DMS53 treated with DMSO at 0.1 percent for 48 hours (cell line): Measurements from ENCODE around the gene DSC1.

Experiments used
- DNase-seq: peaks from one replicate; lab custom pipeline; 2025; ENCODE audit not compliant: unreplicated experiment; lab: John Stamatoyannopoulos, UW

DSC1 gene

DNA sequence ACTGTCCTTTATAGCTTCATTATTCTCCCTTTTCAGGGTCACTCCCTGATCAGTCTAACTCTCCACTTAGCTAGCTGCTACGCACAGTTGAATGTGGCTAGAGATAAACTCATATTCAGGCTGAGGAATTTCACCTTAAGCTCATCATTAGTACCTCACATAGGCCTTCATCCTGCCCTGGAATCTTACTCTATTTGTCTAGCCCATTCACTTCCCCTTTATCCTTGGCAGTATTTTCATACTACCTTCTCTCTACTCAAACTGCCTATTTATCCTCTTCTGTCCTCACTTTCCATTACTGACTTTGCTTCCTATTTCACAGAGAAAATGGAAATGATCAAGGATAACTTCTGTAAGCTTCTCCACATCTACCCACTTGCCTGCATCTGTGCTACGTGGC lies 49.9 kb downstream of the DSC1 start:
- no peak for DNase-seq

DNA sequence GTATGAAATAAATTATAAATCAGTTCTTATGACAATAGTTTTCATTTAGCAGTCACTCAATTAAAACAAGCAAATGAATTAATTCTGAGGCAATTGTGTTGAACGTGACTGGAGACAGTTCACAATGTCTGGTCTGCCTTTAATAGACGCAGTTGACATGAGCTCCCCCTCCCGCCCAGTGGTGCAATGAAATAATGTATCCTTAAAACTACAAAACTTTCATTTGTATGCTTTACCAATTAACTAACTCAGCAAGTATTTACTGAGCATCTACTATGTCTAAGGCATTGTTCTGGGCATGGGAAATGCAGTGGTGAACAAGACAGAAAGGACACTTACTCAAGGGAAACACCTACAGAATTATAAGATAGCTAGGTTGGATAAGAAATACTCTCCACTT lies 56.9 kb downstream of the DSC1 start:
- DNase-seq: no peak

DNA sequence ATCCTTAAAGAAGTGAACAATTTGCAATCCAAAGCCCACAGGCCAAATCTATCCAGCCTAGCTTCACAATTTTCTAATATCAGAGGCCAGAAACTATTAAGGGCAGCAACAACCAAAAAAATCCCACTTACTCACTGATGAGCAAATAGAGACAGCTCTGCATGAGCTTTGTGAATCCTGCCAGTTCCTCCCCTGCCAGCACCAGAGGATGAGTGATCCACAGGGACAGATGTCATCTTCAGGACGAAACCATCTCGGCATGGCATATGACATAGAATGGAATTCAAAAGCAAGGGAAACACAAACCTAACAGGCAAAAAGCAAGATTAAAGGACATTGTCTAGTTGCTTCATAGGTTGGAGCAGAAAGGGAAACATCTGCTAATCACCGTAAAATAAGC lies 58.2 kb downstream of the DSC1 start:
- DNase-seq: no peak

DNA sequence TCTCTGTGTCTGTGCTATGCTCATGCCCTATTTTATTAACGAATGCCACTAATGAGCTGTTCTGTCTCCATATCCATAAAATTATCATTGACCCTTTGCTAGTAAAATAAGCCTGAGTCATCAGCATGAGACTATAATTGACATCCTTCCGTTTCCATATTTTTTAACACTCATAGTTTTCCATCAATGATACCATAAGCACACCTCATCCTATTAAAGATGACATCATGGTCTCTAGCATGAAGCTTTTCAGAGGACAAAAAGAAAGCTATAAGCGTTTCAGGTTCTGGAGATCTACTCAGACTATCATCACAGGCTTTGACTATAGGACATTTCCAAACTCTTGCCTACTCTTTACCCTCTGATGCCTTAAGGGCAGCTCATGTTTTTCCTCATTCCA lies 59.2 kb downstream of the DSC1 start:
- DNase-seq: no peak

DNA sequence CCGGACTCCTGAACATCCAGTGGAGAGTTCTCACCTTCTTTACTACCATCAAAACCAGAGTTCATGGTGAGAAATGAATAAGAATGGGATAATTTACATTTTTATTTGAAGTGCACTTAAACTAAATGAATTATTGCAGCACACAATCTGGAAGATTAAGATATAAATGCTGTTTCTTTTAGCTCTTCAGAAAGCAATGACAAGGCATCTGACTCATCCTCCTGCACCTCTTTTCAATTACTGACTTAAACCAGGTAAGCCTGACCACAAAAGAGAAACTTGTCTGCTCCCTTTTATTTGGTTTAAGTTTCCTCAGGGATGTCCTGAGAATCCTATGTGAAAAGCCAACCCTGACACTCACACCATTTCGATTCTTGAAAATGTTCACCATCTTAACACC lies 59.7 kb downstream of the DSC1 start:
- DNase-seq: no peak

DNA sequence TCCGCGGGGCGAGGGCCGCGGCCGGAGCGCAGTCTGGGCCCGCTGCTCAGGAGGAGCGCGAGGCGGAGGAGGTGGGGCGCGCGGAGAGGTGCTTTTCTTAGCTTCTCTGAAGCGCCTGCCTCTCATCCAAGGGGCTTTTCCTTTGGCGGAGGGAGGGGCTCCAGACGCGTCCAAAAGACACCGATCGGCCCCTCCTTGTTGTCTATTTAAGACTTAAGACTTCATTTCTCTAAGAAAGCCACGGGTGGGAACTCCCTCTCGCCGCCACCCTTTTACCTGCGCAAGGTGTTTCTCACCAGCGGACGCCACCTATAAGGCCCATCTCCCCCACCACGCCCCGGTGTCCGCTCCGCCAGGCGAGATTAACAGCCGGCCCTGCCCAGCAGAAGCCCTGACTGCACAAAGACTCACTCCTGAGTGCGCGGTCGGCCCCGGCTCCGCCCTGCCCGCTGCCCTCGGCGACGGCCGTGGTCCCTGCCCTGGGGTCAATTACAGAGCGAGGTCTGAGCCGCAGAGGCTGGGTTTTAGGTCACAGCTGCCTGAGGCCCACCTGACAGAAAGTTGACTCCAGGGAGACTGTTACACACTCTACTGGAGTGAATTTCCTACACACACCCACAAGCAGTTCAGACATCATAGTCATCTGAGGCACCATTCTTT lies 60.5 kb downstream of the DSC1 start, which contains the start of gene DSC2:
Gene DSC2 (minus strand): TSS at position 397 of the 660 bp plus-strand sequence. CDS start 450 bp downstream, outside the sequence.
- DNase-seq: peak; percentile 19

DNA sequence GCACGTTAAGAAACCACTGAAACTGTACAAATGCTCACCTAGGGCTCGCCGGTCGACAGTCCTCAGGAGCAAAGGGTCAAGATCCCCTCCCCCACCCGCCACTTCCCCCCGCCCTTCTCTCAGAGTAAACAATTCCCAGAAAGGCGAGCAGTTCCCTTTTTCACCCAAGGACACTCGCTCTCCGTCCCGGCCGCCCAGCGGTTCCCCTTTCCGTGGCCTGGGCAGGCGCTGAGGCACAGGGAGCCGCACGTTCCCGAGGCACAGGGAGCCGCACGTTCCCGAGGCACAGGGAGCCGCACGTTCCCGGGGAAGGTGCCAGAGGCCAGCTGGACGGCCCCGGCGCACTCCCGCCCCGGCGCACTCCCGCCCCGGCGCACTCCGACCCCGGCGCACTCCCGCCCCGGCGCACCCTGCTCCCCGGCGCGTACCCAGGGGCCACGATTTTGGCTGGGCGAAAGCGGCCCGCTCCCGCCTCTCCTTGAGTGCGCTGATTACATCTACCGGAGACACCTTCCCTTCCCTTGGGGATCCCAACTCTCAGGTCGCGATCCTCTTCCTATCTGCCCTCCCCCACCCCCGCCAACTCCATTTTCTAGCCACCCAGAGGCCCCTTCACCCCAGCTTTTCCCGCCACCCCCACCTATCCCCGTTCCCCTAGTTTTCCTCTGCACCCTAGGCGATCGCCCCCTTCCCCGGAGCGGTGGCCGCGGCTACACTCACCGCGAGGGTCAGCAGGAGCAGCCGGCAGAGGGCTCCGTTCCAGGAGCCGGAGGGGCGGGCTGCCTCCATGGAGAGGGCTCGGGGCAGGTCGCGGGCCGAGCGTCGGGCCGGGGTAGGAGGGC lies 61.3 kb downstream of the DSC1 start:
- peak; percentile 16 for DNase-seq

DNA sequence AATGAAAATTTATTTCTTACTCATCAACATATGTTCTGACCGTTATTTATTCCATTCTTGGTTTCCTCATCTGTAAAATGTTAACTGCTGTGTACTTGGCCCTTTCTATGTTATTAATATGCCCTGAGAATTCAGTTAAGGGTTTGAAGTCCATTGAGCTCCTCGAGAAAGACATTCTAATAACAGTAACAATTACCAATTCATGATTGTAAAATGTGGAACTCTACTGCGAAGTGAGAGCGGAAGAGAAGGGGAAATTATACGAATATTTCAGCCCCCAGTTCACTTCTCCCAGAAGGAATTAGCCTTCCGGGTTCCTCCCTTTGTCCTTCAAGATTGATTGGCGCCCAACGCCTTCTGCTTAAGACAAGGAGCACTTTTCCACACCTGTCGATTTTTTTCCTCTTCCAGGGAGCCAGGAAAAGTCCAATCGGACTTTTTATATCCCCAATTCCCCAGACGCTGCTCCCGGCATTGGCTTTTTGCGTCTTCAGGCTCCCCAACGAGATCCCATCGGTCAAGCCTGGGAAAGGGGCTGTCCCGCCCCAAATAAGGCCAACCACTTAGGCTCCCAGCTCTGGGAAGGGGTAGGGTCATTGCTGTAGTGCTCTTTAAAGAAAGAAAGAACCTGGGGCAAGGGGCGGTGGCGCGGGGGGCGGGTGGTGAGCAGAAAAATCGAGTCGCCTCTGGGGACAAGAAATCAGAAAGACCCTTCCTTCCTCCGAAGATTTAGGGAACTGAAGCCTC lies 62.0 kb downstream of the DSC1 start:
- DNase-seq: no peak

DNA sequence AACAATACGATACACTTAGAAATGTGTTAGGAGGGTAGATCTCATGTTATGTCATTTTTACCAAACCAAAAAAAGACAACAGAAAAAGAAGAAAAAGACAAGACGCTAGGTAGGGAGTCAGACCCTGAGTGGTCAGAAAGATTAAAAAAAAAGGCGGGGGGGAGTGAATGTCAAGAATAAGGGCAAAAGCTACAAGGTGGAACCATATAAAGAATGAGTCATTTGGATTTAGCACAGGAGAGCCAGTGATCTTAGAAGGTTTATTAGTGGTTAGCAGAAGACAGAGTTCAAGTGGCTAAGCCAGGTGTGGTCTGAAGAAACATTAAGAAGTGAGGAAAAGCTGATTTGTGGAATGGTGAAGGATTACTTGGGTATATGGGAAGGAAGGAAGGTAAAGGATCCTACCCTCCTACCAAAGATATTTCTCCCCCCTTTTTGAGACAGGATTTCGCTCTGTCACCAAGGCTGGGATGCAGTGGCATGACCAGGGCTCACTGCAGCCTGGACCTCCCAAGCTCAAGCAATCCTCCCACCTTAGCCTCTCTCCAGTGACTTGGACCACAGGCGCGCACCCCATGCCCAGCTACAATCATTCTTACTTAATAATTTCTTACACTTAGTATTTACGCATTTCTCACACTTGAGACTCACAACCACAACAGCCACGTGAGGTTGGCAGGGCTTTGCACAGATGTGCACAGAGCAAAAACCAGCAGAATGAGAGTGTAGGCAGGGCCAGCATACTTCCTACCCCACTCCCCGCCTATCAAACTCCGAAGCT lies 63.0 kb downstream of the DSC1 start:
- DNase-seq: no peak

DNA sequence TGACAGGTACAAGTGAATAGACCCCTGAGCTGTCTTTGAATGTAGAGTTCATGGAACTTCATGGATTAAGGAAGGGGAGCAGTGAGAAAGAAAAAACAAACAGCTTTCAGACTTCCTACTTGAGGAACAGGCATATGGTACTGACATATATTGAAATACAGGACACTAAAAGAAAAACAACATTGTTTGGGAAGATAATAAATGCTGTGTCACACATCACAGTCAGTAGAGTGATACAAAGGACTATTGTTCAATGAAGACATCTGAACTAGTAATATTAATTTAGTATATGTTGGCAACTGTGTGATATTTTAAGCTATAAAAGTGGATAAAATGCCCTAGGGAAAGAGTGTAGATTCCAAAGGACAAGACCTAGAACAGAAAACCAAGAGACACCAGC lies 63.8 kb downstream of the DSC1 start:
- DNase-seq: no peak

DNA sequence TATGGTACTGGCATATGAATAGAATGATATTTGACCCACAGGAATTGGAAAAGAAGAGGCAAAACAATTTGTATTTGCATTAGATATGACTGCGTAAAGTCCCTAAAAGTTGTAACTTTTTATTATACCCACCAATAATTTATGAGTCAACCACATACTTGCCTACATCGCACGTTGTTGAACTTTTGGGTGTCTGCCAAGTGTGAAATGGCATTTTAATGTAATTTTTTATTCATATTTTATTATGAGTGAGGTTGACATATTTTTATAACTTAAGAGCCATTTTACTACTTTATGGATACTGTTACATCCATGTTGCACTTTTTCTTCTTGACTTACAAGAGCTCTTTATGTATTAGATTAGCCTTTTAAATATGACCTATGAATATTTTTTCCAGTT lies 65.0 kb downstream of the DSC1 start:
- DNase-seq: no peak

DNA sequence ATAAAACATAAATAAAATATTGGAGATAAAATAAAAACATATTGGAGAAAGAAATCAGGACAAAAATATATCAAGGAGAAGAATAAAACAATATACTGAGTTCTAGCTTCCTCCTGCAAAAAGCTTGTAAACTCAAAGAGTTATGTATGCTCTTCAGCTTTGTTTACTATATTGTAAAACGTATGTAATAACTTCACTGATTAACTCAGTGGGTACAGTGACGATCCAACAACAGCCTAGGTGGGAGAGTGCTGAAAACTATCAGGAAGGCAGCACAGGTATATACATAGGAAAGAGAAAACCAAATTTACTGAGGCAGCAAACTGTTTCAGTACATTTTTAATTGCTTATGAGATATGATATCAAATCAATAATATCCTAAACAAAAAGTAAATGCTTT lies 68.8 kb downstream of the DSC1 start:
- DNase-seq: no peak

DNA sequence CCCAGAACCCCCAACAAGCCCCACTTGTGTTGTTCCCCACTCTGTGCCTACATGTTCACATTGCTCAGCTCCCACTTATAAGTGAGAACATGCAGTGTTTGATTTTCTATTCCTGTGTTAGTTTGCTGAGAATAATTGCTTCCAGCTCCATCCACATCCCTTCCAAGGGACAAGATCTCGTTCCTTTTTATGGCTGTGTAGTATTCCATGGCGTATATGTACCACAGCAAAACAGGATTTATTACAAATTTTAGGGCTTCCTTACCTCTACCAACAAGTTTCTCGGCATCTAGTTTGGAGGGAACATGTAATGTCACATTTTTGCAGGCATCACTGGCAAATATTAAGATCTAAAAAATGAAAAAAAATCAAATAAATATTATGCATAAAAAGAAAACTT lies 69.4 kb downstream of the DSC1 start:
- DNase-seq: no peak

DNA sequence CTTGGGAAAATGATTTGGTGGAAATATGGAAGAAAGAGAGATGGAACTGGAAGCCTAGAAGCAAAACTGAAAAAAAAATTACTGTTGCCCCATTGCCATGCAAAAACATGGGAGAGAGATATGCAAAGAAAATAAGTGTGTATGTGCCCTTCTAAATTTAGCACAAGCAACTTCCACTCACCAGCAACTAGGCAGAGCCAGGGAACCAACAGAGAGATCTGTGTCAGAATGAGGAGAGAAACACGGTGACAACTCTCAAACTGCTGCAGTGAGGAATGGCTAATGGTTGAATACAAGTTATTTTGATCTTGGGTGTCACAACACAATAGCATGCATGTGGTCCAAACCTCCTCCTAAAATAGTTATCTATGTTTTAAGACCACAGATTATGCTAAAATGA lies 71.3 kb downstream of the DSC1 start:
- no peak for DNase-seq

DNA sequence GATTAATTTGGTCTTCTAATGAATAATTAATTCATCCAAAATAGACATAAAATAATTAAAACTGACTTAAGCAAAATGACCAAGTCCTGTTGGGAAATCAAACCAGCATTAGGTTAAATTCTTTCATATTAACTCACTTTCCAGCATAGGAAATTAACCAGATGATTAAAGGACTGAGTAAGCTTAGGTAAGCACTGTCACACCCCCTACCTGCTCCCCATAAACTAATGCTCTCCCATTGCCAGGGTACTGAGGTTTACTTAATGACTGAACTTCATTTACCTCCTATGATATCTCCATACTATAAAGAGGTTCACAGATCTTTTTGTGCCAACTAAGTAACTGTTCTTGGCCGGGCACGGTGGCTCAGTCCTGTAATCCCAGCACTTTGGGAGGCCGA lies 74.1 kb downstream of the DSC1 start:
- DNase-seq: no peak

DNA sequence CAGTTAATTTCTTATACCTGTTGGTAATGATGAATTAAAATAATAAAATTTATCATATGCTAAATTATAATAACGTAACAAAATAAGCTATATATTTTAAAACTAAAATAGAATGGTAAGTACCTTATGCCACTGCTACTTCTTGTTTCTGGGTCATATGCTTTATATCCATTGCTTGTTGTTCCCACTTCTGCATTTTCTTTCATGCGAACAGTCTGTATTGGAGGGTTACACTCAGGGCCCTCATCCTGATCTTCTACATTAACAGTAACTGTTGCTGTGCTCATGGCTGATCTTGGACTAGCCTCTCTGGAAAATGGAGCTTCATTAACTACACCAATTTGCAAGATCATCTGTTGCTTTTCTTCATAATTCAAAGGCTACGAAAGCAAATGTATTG lies 82.7 kb downstream of the DSC1 start:
- no peak for DNase-seq
